Transverse colon (tissue), 4 donors: ENCODE data around the gene PPP1R3G.

Experiments
- CTCF ChIP-seq, 5 experiments: fragments of 200-600 bp in 3 of 5; fragments of 450-650 bp in 2 of 5; sonication (generic) in 3 of 5; IDR thresholded peaks; 1 replicate in 2 of 5; 2 replicates in 3 of 5; pipeline ENCODE4 v1.5.1; 2016 to 2017; ENCODE audit warnings: antibody characterized with exemption in 5 of 5, inconsistent platforms in 3 of 5, mild to moderate bottlenecking in 2 of 5, moderate library complexity in 1 of 5
- POLR2A ChIP-seq: fragments of 450-650 bp; IDR thresholded peaks from one replicate; pipeline ENCODE4 v1.6.1; 2016; ENCODE audit warnings: antibody characterized with exemption, mild to moderate bottlenecking, moderate library complexity
- POLR2AphosphoS5 ChIP-seq, 3 donors: sonication (generic); formaldehyde crosslinking; IDR thresholded peaks; one replicate each; pipeline ENCODE4 v1.6.1; 2016; ENCODE audit warnings: antibody characterized with exemption in 3 of 3

- TF ChIP-seq CTCF (IDR thresholded peaks at IDR 0.05) (no peak), POLR2AphosphoS5 (IDR thresholded peaks at IDR 0.05) (no peak), POLR2A (no peak)
These were observed 39.7 kb upstream of the PPP1R3G start for GRCh38 chr6:5045416-5045815.
